Hematopoietic multipotent progenitor cell treated with erythropoietin and hydrocortisone succinate and interleukin-3 and kit ligand, for 4 days (in vitro differentiated cells): ENCODE measurements around the gene ZNF263.
A peak's percentile ranks its signal among the peaks of the same experiment; 100 is the strongest.
"Not testable (repeated sequence)": the region's sequence is repeated elsewhere in the genome, so short reads cannot be mapped to it uniquely, and the experiment has no call there.

ENCODE experiments used
- DNase-seq: peaks from one replicate; pipeline ENCODE4 v3.0.0-alpha.2; 2015

ZNF263 gene

GRCh38 chr16:3270718-3271117 lies 12.6 kb upstream of the ZNF263 start:
- not testable (repeated sequence) for DNase-seq

DNA sequence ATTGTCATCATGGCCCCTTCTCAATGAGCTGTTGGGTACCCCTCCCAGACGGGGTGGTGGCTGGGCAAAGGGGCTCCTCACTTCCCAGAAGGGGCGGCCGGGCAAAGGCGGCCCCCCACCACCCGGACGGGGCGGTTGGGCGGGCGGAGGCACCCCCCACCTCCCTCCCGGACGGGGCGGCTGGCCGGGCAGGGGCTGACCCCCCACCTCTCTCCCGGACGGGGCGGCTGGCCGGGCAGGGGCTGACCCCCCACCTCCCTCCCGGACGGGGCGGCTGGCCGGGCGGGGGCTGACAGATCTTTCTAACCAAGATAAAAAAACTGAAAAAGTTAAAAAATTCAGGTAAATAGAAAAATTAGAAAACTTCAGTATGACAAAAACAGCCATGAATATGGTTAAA lies 12.0 kb upstream of the ZNF263 start:
- DNase-seq: not testable (repeated sequence)

- no peak for DNase-seq
Measured at GRCh38 chr16:3274490-3274889, 8.8 kb upstream of the ZNF263 start.

DNA sequence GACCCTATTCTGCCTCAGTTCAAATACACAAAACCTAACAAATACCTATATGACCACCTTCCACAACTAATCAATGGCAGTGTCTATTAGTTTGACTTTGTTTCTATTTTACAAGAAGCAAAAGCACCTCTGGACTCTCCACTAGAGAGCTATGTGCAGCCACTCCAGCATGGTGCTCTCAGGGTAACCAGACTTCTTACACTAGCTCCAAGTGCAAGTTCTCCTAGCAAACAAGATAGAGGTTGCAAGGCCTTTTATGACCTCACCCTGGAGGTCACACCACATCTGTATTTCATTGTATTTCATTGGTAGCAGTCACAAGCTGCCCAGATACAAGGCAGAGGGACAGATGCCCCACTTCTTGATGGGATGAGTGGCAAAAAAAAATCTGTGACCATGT lies 8.3 kb upstream of the ZNF263 start:
- DNase-seq: no peak

GRCh38 chr16:3276679-3277078 lies 6.6 kb upstream of the ZNF263 start:
- no peak for DNase-seq

GRCh38 chr16:3281222-3281820 lies 2.0 kb upstream of the ZNF263 start:
- DNase-seq: peak; percentile 57

- DNase-seq: peak; percentile 90
Measured at GRCh38 chr16:3282103-3282729, 1.1 kb upstream of the ZNF263 start.

DNA sequence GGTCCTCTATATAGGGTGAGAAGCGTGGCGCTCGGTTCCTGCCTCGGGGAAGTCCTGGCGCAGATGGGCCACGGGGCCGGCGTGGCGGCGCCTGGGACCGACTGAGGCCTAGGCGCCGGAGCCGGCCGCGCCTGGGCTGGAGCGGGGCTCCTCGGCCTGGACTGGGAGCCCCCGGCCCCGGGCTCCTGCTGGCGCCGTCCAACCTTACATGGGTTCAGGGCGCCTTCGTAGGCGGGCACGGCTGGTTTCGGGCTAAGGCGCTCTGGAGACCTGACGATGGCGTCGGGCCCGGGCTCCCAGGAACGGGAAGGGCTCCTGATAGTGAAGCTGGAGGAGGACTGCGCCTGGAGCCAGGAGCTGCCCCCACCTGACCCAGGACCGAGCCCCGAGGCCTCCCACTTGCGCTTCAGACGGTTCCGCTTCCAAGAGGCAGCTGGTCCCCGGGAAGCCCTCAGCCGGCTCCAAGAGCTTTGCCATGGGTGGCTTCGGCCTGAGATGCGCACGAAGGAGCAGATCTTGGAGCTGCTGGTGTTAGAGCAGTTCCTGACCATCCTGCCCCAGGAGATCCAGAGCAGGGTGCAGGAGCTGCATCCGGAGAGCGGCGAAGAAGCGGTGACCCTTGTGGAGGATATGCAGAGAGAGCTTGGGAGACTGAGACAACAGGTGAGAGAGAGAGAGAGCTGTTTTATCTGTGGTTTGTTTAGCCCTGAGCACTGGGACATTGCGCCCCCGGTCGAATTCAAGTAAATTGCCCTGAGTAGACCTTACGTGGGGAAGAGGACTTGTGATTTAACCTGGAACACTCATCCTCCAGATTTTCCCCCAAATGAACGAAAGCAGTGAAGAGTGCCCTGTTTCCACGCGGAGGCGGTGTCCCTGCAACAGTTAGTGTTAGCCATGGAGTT lies 504 bp downstream of the ZNF263 start:
- DNase-seq: peak; percentile 30

GRCh38 chr16:3285131-3285530 lies 1.8 kb downstream of the ZNF263 start:
- no peak for DNase-seq

DNA sequence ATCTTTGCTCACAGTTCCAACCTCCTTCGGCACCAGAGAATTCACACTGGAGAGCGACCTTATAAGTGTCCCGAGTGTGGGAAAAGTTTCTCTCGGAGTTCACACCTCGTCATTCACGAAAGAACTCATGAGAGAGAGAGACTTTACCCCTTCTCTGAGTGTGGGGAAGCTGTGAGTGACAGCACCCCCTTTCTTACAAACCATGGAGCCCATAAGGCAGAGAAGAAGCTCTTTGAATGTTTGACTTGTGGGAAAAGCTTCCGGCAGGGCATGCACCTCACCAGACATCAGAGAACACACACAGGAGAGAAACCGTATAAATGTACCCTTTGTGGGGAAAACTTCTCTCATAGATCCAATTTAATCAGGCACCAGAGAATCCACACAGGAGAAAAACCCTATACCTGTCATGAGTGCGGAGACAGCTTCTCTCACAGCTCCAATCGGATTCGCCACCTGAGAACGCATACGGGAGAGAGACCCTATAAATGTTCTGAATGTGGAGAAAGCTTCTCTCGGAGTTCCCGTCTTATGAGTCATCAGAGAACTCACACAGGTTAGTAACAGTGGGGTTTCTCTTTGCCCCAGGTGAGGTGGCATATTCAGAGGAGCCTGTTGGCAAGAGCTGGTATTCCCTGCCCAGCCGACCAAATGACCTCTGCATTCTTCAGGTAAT lies 6.8 kb downstream of the ZNF263 start:
- no peak for DNase-seq

GRCh38 chr16:3292604-3293003 lies 9.3 kb downstream of the ZNF263 start:
- no peak for DNase-seq

- no peak for DNase-seq
Measured at GRCh38 chr16:3295209-3295608, 11.9 kb downstream of the ZNF263 start.

GRCh38 chr16:3295783-3296182 lies 12.5 kb downstream of the ZNF263 start:
- no peak for DNase-seq

DNA sequence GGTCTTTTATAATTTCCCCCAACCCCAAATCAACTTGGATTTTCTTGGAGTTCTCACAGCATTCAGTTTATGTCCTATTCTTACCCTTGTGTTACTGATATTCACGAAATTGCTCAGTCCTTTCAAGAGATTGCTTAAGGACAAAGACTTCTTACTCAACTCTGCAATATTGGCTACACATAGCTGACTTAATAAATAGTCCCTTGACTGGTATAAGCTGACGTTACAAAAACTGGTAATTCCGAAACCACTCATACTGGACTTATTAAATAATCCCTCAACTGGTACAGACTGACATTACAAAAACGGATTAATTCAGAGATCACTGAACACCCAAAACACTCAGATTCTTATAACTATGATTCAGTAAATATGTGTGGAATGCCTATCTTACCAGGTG lies 21.1 kb downstream of the ZNF263 start:
- no peak for DNase-seq

- DNase-seq: peak; percentile 95
Measured at GRCh38 chr16:3305109-3306068, 22.1 kb downstream of the ZNF263 start, which contains the start of the genes TIGD7 and ZNF75A. TSS of gene TIGD7 (minus strand) at chr16:3305430. CDS start at chr16:3300614, 4,816 bp downstream. TSS of gene ZNF75A (plus strand) at chr16:3305497. CDS start at chr16:3308429, 2,932 bp downstream.

DNA sequence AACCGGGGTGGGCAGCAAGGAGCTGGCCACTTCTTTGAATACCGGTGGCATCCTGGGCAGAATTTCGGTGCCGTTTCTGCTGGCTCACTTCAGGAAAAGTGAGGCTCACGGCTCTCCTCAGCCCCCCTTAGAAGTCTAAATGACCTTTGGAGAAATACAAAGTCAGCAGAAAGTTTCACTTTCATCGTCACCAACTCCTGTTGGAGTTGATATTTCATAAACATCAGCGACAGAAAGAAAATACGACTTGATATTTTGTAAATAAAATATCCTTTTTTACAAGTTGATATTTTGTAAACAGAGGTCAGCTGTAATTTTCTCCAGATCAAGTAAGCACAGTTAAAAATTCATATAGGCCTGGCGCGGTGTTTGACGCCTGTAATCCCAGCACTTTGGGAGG lies 22.8 kb downstream of the ZNF263 start:
- DNase-seq: no peak

DNA sequence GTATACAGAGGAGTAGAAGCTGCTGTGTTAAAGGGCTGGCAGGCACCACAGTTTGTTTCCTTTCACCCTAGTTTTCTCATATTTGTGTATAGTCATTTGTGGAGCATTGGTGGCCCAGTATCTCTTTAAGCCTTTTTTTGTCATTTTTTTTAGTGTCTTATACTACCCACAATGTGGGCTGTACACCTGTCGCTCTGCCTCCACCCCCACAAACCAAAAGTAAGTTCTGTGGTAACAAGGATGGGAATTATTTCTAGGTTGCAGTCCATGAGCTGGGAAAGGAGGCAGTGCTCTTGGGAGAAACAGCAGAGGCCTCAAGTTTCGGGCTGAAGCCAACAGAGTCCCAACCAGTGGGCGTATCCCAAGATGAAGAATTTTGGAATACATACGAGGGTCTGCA lies 28.2 kb downstream of the ZNF263 start:
- no peak for DNase-seq

DNA sequence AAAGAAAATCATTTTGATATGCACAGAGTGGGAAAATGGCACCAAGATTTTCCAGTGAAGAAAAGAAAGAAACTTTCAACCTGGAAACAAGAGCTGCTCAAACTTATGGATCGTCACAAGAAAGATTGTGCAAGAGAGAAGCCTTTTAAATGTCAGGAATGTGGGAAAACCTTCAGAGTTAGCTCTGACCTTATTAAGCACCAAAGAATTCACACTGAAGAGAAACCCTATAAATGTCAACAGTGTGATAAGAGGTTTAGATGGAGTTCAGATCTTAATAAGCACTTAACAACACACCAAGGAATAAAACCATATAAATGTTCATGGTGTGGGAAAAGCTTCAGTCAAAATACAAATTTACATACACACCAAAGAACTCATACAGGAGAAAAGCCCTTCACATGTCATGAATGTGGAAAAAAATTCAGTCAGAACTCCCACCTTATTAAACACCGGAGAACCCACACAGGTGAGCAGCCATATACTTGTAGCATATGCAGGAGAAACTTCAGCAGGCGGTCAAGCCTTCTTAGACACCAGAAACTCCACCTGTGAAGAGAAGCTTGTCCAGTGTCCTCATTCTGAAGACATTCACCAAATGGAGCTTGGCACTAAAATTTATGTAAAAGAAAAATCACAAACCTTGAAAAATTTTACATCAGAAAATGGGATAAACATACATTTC lies 34.2 kb downstream of the ZNF263 start:
- peak; percentile 17 for DNase-seq

GRCh38 chr16:3321816-3322215 lies 38.5 kb downstream of the ZNF263 start:
- no peak for DNase-seq

DNA sequence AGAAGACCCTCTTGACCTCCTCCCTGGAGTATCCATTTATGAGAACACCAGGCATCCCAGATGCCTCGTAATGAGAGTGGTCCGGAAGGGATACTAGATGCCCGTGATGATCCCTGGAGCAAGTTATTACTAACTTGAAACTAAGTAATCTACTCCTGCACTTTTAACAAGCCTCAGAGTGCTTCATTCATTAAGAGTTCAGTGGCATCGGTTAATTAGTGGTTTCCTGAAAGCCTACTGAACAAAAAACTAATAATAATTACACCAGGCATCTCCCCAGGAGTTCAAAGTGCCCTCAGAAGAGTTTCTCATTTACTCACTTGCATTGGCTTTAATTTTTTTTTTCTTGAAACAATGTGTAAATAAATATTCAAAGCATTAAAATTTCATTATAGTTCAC lies 44.2 kb downstream of the ZNF263 start:
- DNase-seq: no peak

DNA sequence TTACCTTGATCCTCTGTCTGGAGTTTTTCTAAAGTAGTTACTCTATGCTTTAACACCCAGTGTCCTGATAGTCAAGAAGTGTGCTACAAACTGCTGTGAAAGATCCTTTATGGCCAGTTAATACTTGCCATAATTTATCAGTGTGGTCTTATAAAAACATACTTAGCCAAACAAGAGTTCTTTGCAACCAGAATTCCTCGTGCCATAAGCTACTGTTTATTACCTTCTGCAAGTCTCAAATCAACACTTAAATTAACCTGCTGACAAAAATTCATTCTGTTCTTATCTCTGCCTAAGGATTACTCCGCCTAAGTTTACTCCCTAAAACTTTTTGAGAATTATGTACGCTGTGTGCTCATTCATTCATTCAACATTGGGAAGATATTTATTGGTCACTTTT lies 44.8 kb downstream of the ZNF263 start:
- DNase-seq: no peak
